Dermis blood vessel endothelial cell (primary cell): ENCODE results near the gene SLC25A21. TPM values are rescaled to one million over a fixed set of nuclear protein-coding genes. Genes with fewer than 3 reads are reported as not detected.

Experiments used
- DNase-seq: peaks from one replicate; pipeline ENCODE4 v3.0.0; 2010
- total RNA-seq: library from RNA; depleted of rRNA; stranded (reverse); fragments of >200 nt; gene quantifications from 2 replicates; pipeline ENCODE4 v1.2.3, GENCODE V29; 2014

The SLC25A21 gene
- total RNA-seq, 1 donor from 2014 or later: 9.7 TPM

- no peak for DNase-seq
Observed at GRCh38 chr14:37140176-37140575, 32.2 kb downstream of the SLC25A21 start.

- DNase-seq: no peak
Observed at GRCh38 chr14:37139710-37140109, 32.7 kb downstream of the SLC25A21 start.

- DNase-seq: no peak
Observed at GRCh38 chr14:37138898-37139297, 33.5 kb downstream of the SLC25A21 start.

- DNase-seq: no peak
Observed at GRCh38 chr14:37133284-37133913, 39.0 kb downstream of the SLC25A21 start.

GRCh38 chr14:37131205-37131604 is 41.2 kb downstream of the SLC25A21 start:
- no peak for DNase-seq

- no peak for DNase-seq
Observed at GRCh38 chr14:37129047-37129446, 43.4 kb downstream of the SLC25A21 start.

GRCh38 chr14:37124614-37125013 is 47.8 kb downstream of the SLC25A21 start:
- DNase-seq: peak; percentile 3

- no peak for DNase-seq
Observed at GRCh38 chr14:37122919-37123639, 49.3 kb downstream of the SLC25A21 start.

GRCh38 chr14:37122288-37122687 is 50.1 kb downstream of the SLC25A21 start:
- DNase-seq: peak; percentile 47

- no peak for DNase-seq
Observed at GRCh38 chr14:37118673-37119366, 53.6 kb downstream of the SLC25A21 start.

- DNase-seq: peak; percentile 60
Observed at GRCh38 chr14:37116933-37117849, 55.2 kb downstream of the SLC25A21 start.

GRCh38 chr14:37115406-37115805 is 57.0 kb downstream of the SLC25A21 start:
- DNase-seq: no peak

GRCh38 chr14:37114559-37114958 is 57.8 kb downstream of the SLC25A21 start:
- DNase-seq: no peak

- DNase-seq: no peak
Observed at GRCh38 chr14:37114002-37114401, 58.4 kb downstream of the SLC25A21 start.

- DNase-seq: no peak
Observed at GRCh38 chr14:37098132-37098531, 74.3 kb downstream of the SLC25A21 start.

GRCh38 chr14:37094502-37094901 is 77.9 kb downstream of the SLC25A21 start:
- DNase-seq: no peak

GRCh38 chr14:37093364-37093763 is 79.0 kb downstream of the SLC25A21 start:
- no peak for DNase-seq

- DNase-seq: no peak
Observed at GRCh38 chr14:37091651-37092050, 80.8 kb downstream of the SLC25A21 start.

- no peak for DNase-seq
Observed at GRCh38 chr14:37090026-37090425, 82.4 kb downstream of the SLC25A21 start.

- no peak for DNase-seq
Observed at GRCh38 chr14:37089410-37089809, 83.0 kb downstream of the SLC25A21 start.

- DNase-seq: no peak
Observed at GRCh38 chr14:37088356-37089215, 83.8 kb downstream of the SLC25A21 start.

GRCh38 chr14:37087520-37087919 is 84.9 kb downstream of the SLC25A21 start:
- no peak for DNase-seq
